Uterus (tissue), 4 donors: ENCODE results near the gene SPATA2. TPM values are rescaled to one million over a fixed set of nuclear protein-coding genes. Genes with fewer than 3 reads are reported as not detected.

Experiments
- DNase-seq, 2 donors: peaks; one replicate each; pipeline ENCODE4 v3.0.0-alpha.2; 2019 to 2020
- H3K27ac ChIP-seq, 2 donors: fragments of 200-600 bp; sonication (generic); 1 replicate in 1 of 2; 2 replicates in 1 of 2; pipeline ENCODE4 v1.5.1; 2016 to 2018
- H3K27me3 ChIP-seq, 2 donors: fragments of 200-600 bp; sonication (generic); one replicate each; pipeline ENCODE4 v1.5.1; 2018 to 2019; ENCODE audit warnings: control low read depth in 1 of 2
- H3K36me3 ChIP-seq, 2 donors: fragments of 200-600 bp; sonication (generic); one replicate each; pipeline ENCODE4 v1.5.1; 2019; ENCODE audit warnings: control low read depth in 1 of 2
- H3K4me1 ChIP-seq, 2 donors: fragments of 200-600 bp; sonication (generic); one replicate each; pipeline ENCODE4 v1.5.1; 2018 to 2019; ENCODE audit warnings: control low read depth in 1 of 2
- H3K4me3 ChIP-seq, 2 donors: fragments of 200-600 bp; sonication (generic); 1 replicate in 1 of 2; 2 replicates in 1 of 2; pipeline ENCODE4 v1.5.1; 2018 to 2019; ENCODE audit warnings: mild to moderate bottlenecking in 1 of 2
- H3K9me3 ChIP-seq, 2 donors: fragments of 200-600 bp; sonication (generic); one replicate each; pipeline ENCODE4 v1.5.1; 2019; ENCODE audit warnings: control low read depth in 1 of 2
- POLR2A ChIP-seq, 2 donors: fragments of 450-650 bp; IDR thresholded peaks; one replicate each; pipeline ENCODE4 v1.6.1; 2016; ENCODE audit warnings: antibody characterized with exemption in 2 of 2, mild to moderate bottlenecking in 1 of 2, moderate library complexity in 1 of 2
- intact Hi-C: fragments of 100-400 bp; cut with DNase I; formaldehyde crosslinking; loops from one replicate; pipeline ENCODE4 v1.15.1; 2023; ENCODE audit warnings: low total_unique reads
- small RNA-seq: library from RNA; depleted of rRNA; stranded (forward); fragments of <200 nt; gene quantifications from one replicate; pipeline ENCODE3, GENCODE V24; 2016
- total RNA-seq, 4 donors: library from RNA; depleted of rRNA in 3 of 4; stranded (reverse); fragments of >200 nt in 3 of 4; gene quantifications; one replicate each; pipeline versions ENCODE4 v1.1.0 to v1.2.4, GENCODE V29; 2014 to 2023
- TF ChIP-seq, protein P1 (sequence below), 4 experiments: fragments of 200-600 bp in 2 of 4; fragments of 450-650 bp in 2 of 4; sonication (generic) in 2 of 4; IDR thresholded peaks; one replicate each; pipeline ENCODE4 v1.5.1; 2016 to 2019; ENCODE audit warnings: antibody characterized with exemption in 4 of 4, mild to moderate bottlenecking in 2 of 4, moderate library complexity in 1 of 4
- donor health status: DM: yes; HTN: yes; CAD: no.

The SPATA2 gene
- total RNA-seq, 4 donors from 2014 or later, result 2.4 to 9.2 (median 3.5) TPM

DNA sequence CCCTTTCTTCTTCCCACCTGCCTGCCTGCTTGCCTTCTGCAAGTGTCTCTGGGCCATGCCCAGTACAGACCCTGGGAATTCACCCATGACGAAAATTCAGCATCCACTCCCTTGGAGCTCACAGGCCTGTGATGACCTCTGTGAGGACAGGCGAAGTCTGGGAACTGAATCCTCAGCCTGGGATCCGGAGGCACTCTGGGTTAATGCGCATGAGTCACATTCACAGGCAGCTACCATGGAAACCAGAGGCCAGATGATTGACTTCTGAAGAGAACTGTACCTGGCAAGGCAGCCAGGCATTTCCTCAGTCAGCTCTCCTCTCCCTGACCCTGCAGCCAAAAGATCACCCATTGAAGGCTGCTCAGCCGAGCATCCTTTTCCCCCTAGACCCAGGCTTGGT lies 61.7 kb downstream of the SPATA2 start:
- H3K36me3 ChIP-seq, result no peaks in the 10 kb centered on the region
- no peak overlapping the region for H3K4me3 ChIP-seq
- TF ChIP-seq, protein P1, sequence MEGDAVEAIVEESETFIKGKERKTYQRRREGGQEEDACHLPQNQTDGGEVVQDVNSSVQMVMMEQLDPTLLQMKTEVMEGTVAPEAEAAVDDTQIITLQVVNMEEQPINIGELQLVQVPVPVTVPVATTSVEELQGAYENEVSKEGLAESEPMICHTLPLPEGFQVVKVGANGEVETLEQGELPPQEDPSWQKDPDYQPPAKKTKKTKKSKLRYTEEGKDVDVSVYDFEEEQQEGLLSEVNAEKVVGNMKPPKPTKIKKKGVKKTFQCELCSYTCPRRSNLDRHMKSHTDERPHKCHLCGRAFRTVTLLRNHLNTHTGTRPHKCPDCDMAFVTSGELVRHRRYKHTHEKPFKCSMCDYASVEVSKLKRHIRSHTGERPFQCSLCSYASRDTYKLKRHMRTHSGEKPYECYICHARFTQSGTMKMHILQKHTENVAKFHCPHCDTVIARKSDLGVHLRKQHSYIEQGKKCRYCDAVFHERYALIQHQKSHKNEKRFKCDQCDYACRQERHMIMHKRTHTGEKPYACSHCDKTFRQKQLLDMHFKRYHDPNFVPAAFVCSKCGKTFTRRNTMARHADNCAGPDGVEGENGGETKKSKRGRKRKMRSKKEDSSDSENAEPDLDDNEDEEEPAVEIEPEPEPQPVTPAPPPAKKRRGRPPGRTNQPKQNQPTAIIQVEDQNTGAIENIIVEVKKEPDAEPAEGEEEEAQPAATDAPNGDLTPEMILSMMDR (IDR thresholded peaks at IDR 0.05), result no peak
- no peak for TF ChIP-seq POLR2A (IDR thresholded peaks at IDR 0.05)
- no peaks in the 10 kb centered on the region for H3K4me1 ChIP-seq
- no peaks in the 10 kb centered on the region for H3K27me3 ChIP-seq
- intact Hi-C loops, result no loop called here
- H3K9me3 ChIP-seq, result no peaks in the 10 kb centered on the region
- DNase-seq, result no peak
- H3K27ac ChIP-seq, result no peak overlapping the region

Small RNA genes within 50 kb of the gene (small RNA-seq; reads per million reads assigned to genes)
- gene RF00017 (not detected), gene RF00019 (not detected)

Other genes with a start within 250 kb of the SPATA2 start
- gene B4GALT5, start 201.7 kb downstream of the SPATA2 start, total RNA-seq, result 10 to 100 TPM; 13.5 to 59.0 (median 25.0) TPM
- gene SLC9A8, start 102.7 kb downstream of the SPATA2 start, total RNA-seq, result 10 to 100 TPM in 1 of 4 donors, 1 to 10 TPM in 3; 1.3 to 12.8 (median 4.3) TPM
- 100 to 1,000 TPM in 2 of 4 donors, 10 to 100 TPM in 2; 37.6 to 118 (median 88.0) TPM for gene RNF114, start 20.9 kb upstream of the SPATA2 start, total RNA-seq
- 10 to 100 TPM in 1 of 4 donors, 1 to 10 TPM in 3; 1.0 to 15.4 (median 4.5) TPM for gene SNAI1, start 67.5 kb upstream of the SPATA2 start, total RNA-seq
- gene UBE2V1, start 197.6 kb upstream of the SPATA2 start, total RNA-seq, result 100 to 1,000 TPM in 1 of 4 donors, 10 to 100 TPM in 3; 45.6 to 124 (median 62.9) TPM
- 10 to 100 TPM in 1 of 4 donors, 1 to 10 TPM in 3; 1.5 to 19.8 (median 6.1) TPM for gene PEDS1, start 238.2 kb upstream of the SPATA2 start, total RNA-seq